Sciatic nerve (tissue), 2 donors: Measurements from ENCODE around the gene FBXO21. TPM values are rescaled to one million over a fixed set of nuclear protein-coding genes. Genes with fewer than 3 reads are reported as not detected.
"Not testable (repeated sequence)": the region's sequence is repeated elsewhere in the genome, so short reads cannot be mapped to it uniquely, and the experiment has no call there.

ENCODE experiments used
- ATAC-seq: fragments of 200-7000 bp; cut with Tn5 transposase; one replicate; pipeline ENCODE4 v1.9.1; 2020; ENCODE audit warnings: mild to moderate bottlenecking, moderate library complexity
- DNase-seq: peaks from one replicate; pipeline ENCODE4 v3.0.0-alpha.2; 2020; ENCODE audit warnings: low spot score
- intact Hi-C: fragments of 100-400 bp; cut with DNase I; formaldehyde crosslinking; loops from one replicate; pipeline ENCODE4 v1.14.2; 2022
- total RNA-seq: library from RNA; stranded (reverse); fragmentation: NEBNext Ultra II Directional; extraction: Animal tissue kit (Norgen Biotek cat#: 25700); gene quantifications from one replicate; pipeline ENCODE4 v1.2.1, GENCODE V29; 2021
- donor health status: DM: no; HTN: no; CAD: no.
- donor health status: DM: no; HTN: no; CAD: no.

Gene FBXO21
- total RNA-seq, 1 donor from 2014 or later, result 42.9 TPM

GRCh38 chr12:117124421-117125271 lies 65.6 kb downstream of the FBXO21 start:
- ATAC-seq (no peak), DNase-seq (no peak)
- intact Hi-C loops, result no loop called here

GRCh38 chr12:117121441-117121840 lies 68.8 kb downstream of the FBXO21 start:
- DNase-seq, result no peak
- intact Hi-C loops, result no loop called here
- no peak for ATAC-seq

GRCh38 chr12:117120787-117121186 lies 69.5 kb downstream of the FBXO21 start:
- intact Hi-C loops, result no loop called here
- DNase-seq (no peak), ATAC-seq (no peak)

GRCh38 chr12:117119592-117120198 lies 70.6 kb downstream of the FBXO21 start:
- ATAC-seq (peak; percentile 42), DNase-seq (no peak)
- intact Hi-C loops, result no loop called here

- intact Hi-C loops, result no loop called here
- ATAC-seq (peak; percentile 38), DNase-seq (no peak)
These were observed 71.3 kb downstream of the FBXO21 start for GRCh38 chr12:117118838-117119591.

- no peak for ATAC-seq
- DNase-seq, result no peak
- intact Hi-C loops, result no loop called here
These were observed 75.5 kb downstream of the FBXO21 start for GRCh38 chr12:117114784-117115183.

- no peak for DNase-seq
- intact Hi-C loops, result no loop called here
These were observed 77.0 kb downstream of the FBXO21 start for GRCh38 chr12:117113231-117113630.

GRCh38 chr12:117111821-117112595 lies 78.3 kb downstream of the FBXO21 start:
- no peak for DNase-seq
- ATAC-seq, result no peak
- intact Hi-C loops, result no loop called here

More at GRCh38 chr12:117113231-117113630, 77.0 kb downstream of the FBXO21 start:
- no peak for ATAC-seq

- no peak for ATAC-seq
- intact Hi-C loops, result no loop called here
These were observed 78.9 kb downstream of the FBXO21 start for GRCh38 chr12:117111386-117111785.

GRCh38 chr12:117109943-117110635 lies 80.2 kb downstream of the FBXO21 start:
- intact Hi-C loops, result no loop called here
- DNase-seq (no peak), ATAC-seq (no peak)

More at GRCh38 chr12:117111386-117111785, 78.9 kb downstream of the FBXO21 start:
- no peak for DNase-seq

- intact Hi-C loops, result no loop called here
- DNase-seq (no peak), ATAC-seq (no peak)
These were observed 84.4 kb downstream of the FBXO21 start for GRCh38 chr12:117105902-117106301.

GRCh38 chr12:117104003-117104402 lies 86.3 kb downstream of the FBXO21 start:
- ATAC-seq, intact Hi-C loops, DNase-seq: not testable (repeated sequence)

- ATAC-seq (no peak), DNase-seq (no peak)
- intact Hi-C loops, result no loop called here
These were observed 87.5 kb downstream of the FBXO21 start for GRCh38 chr12:117102800-117103181.

GRCh38 chr12:117101953-117102799 lies 88.1 kb downstream of the FBXO21 start:
- ATAC-seq (no peak), DNase-seq (no peak)
- intact Hi-C loops, result no loop called here

- intact Hi-C loops, result no loop called here
- DNase-seq (no peak), ATAC-seq (no peak)
These were observed 89.2 kb downstream of the FBXO21 start for GRCh38 chr12:117100851-117101673.

GRCh38 chr12:117100251-117100650 lies 90.0 kb downstream of the FBXO21 start:
- DNase-seq (no peak), ATAC-seq (peak; percentile 36)
- intact Hi-C loops, result no loop called here
